HG02884 (cell line): ENCODE results near the gene CEACAM1.
"Not testable (repeated sequence)": the region's sequence is repeated elsewhere in the genome, so short reads cannot be mapped to it uniquely, and the experiment has no call there.

ENCODE experiments used
- ATAC-seq: cut with Tn5 transposase; IDR thresholded peaks from one replicate; pipeline ENCODE4 v1.9.1; 2021; ENCODE audit warnings: mild to moderate bottlenecking, moderate library complexity; ENCODE audit not compliant: unreplicated experiment

Gene CEACAM1

GRCh38 chr19:42477933-42478332 is 50.3 kb downstream of the CEACAM1 start:
- no peak for ATAC-seq

GRCh38 chr19:42477117-42477516 is 51.2 kb downstream of the CEACAM1 start:
- no peak for ATAC-seq

DNA sequence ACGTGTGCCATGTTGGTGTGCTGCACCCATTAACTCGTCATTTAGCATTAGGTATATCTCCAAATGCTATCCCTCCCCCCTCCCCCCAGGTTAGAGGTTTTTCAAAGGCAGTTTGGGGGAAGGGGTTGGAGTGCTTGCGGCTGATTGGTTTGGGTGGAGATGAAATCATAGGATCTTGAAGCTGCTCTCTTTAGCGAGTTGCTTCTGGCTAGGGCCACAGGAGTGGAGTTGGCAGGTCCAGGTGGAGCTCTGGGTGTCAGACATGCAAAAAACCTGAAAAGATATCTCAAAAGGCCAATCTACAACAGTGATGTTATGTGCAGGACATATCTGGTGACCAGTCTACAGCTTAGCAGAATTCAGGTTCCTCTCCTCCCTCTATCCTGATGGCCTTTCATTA is 52.9 kb downstream of the CEACAM1 start:
- ATAC-seq, result no peak

- ATAC-seq, result no peak
Observed at GRCh38 chr19:42474743-42475142, 53.5 kb downstream of the CEACAM1 start.

GRCh38 chr19:42473686-42474085 is 54.6 kb downstream of the CEACAM1 start:
- no peak for ATAC-seq

GRCh38 chr19:42472402-42473147 is 55.7 kb downstream of the CEACAM1 start:
- no peak for ATAC-seq

- ATAC-seq, result no peak
Observed at GRCh38 chr19:42471554-42472249, 56.6 kb downstream of the CEACAM1 start.

GRCh38 chr19:42469311-42470235 is 58.7 kb downstream of the CEACAM1 start:
- no peak for ATAC-seq

DNA sequence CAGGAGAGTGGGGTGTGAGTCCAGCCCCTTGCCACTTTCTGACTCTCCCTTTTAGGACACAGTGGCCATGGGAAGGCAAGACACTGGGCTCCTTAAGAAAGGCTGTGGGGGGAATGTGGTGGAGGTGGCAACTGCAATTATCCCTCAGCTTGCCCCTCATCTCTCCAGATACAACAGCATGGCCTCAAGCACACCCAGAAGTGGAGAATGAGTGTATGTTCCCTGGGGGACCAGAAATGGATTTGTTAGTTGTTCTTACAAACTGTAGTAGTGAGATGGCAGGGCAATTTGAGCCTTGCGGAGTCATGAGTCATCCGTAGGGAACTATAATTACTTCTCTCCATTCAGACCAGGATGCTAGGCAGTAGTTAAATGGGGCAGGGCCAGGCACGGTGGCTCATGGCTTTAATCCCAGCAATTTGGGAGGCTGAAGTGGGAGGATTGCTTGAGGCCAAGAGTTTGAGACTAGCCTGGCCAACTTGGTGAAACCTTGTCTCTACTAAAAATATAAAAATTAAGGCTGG is 59.9 kb downstream of the CEACAM1 start:
- no peak for ATAC-seq

DNA sequence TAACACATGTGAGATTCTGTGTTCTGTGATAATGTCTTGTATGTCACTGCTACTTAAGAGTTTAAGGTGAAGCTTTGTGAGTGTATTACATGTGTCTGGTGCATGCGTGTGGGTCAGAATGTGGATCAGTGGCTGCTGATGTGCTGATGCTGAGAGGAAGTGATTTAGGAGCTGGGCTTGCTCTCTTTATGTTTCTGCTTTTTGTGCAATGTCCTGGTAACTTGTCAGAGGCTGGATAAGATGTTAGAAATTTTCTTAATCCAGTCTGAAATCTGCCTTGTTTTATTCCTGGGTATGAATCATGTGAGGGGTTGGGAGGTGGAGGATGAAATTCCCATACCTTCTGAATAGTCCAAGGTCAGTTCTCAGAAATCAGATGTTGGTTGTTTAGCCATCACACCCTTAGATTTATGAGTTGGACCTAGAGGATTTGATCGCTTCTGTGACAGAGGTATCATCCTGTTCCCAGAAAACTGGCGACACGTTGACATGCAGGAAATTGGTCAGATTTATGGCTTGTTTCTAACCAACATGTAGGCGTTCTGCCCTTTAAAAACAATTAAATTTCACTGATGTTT is 61.0 kb downstream of the CEACAM1 start:
- no peak for ATAC-seq

DNA sequence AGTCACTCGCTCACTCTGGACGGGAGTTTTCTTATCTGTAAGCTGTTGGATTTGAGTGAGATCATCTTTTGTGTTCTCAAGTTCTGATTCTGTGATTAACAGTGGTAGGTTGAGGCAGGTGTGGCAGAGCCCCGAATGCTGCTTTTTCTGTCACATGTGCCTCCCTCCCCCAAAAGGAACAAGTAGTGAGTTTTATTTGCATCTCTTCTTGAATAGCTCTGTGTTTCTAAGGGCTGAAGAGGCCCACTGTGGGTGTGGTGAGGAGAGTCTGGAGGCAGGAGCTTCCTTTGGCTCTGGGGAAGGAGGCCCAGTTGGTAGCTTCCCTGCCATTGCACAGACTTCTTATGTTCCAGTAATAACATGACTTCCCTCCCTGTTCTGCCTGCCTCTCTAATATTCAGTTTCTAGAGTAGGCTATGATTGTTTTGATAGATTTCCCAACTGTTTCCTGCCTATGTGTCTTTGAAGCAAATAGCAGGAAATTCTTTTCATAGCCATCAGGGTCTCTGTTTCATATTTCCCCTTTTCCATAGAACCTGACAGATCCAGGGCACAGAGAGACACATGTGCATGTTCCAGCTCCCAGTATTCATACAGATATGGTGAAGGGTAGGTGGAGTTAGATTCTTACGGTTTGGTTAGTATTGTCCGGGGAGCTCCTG is 61.6 kb downstream of the CEACAM1 start:
- ATAC-seq, result no peak

DNA sequence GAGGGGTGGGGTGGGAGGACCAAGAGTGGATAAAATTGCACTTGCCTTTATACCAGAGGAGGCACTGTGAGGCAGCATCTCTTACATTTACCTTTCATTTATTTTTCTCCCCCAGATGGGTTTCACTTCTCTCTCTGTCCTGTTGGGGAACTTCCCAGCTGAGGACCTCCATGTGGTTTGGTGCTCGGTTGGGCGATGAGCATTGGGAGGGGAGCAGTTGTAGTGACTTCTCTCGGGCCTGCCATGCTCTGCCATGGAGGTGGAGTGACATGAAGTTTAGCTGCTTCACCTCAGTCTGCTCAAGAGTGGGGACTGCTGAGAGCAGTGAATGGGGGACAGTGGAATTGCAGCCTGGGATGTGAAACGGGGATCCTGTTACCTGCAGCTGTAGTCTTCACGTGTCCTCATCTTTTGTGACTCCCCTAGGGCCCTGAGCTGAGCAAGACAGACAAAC is 62.4 kb downstream of the CEACAM1 start:
- ATAC-seq, result peak; percentile 72

GRCh38 chr19:42461700-42462324 is 66.5 kb downstream of the CEACAM1 start:
- no peak for ATAC-seq

DNA sequence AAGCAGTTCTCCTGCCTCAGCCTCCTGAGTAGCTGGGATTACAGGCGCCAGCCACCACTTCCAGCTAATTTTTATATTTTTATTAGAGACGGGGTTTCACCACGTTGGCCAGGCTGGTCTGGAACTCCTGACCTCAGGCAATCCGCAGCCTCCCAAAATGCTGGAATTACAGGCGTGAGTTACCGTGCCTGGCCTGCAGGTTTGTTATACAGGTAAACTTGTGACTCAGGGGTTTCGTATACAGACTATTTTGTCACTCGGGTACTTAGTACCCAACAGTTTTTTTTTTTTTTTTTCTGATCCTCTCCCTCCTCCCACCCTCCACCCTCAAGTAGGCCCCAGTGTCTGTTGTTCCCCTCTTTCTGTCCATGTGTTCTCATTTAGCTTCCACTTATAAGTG is 67.0 kb downstream of the CEACAM1 start:
- ATAC-seq, result not testable (repeated sequence)

GRCh38 chr19:42459926-42460325 is 68.4 kb downstream of the CEACAM1 start:
- ATAC-seq, result no peak
